Mesendoderm (in vitro differentiated cells): Measurements from ENCODE around the gene SEC11A.

Experiments used
- DNase-seq: peaks from one replicate; pipeline ENCODE4 v3.0.0; 2013
- H2AK5ac ChIP-seq: 2 replicates; pipeline ENCODE4 v1.6.1; 2013; ENCODE audit warnings: low read length, inconsistent platforms
- H2BK120ac ChIP-seq: 2 replicates; pipeline ENCODE4 v1.6.1; 2013; ENCODE audit warnings: low read depth, mild to moderate bottlenecking, low read length, moderate library complexity, mixed read lengths
- H2BK15ac ChIP-seq: replicated peaks from 2 replicates; pipeline ENCODE4 v1.6.1; 2013; ENCODE audit warnings: low read depth, mild to moderate bottlenecking, moderate library complexity
- H2BK5ac ChIP-seq: 2 replicates; pipeline ENCODE4 v1.6.1; 2013; ENCODE audit warnings: low read length, inconsistent platforms
- H3K18ac ChIP-seq: 2 replicates; pipeline ENCODE4 v1.6.1; 2013; ENCODE audit warnings: mild to moderate bottlenecking, low read length, mixed read lengths
- H3K23ac ChIP-seq: one replicate; pipeline ENCODE4 v1.6.1; 2013; ENCODE audit warnings: low read length
- H3K27ac ChIP-seq: 2 replicates; pipeline ENCODE4 v1.5.1; 2013; ENCODE audit warnings: low read depth, mild to moderate bottlenecking, inconsistent platforms, low read length, moderate library complexity
- H3K27me3 ChIP-seq: 2 replicates; pipeline ENCODE4 v1.6.1; 2013; ENCODE audit warnings: low read length, control low read depth, mild to moderate bottlenecking, inconsistent platforms; ENCODE audit not compliant: insufficient read depth, poor library complexity
- H3K36me3 ChIP-seq: 2 replicates; pipeline ENCODE4 v1.6.1; 2013; ENCODE audit warnings: low read length, inconsistent platforms; ENCODE audit not compliant: control insufficient read depth, insufficient read depth
- H3K4ac ChIP-seq: one replicate; pipeline ENCODE4 v1.6.1; 2013; ENCODE audit warnings: low read depth, mild to moderate bottlenecking, low read length, moderate library complexity
- H3K4me1 ChIP-seq: 2 replicates; pipeline ENCODE4 v1.6.1; 2013; ENCODE audit warnings: low read depth, low read length, inconsistent platforms; ENCODE audit not compliant: control insufficient read depth
- H3K4me2 ChIP-seq: 2 replicates; pipeline ENCODE4 v1.6.1; 2013; ENCODE audit warnings: low read length
- H3K4me3 ChIP-seq: 2 replicates; pipeline ENCODE4 v1.5.1; 2013; ENCODE audit warnings: mild to moderate bottlenecking, low read length
- H3K56ac ChIP-seq: one replicate; pipeline ENCODE4 v1.6.1; 2013; ENCODE audit warnings: low read length
- H3K79me1 ChIP-seq: 2 replicates; pipeline ENCODE4 v1.6.1; 2013; ENCODE audit warnings: low read length, inconsistent platforms
- H3K79me2 ChIP-seq: 2 replicates; pipeline ENCODE4 v1.6.1; 2013; ENCODE audit warnings: mild to moderate bottlenecking, low read length; ENCODE audit not compliant: control insufficient read depth, insufficient read depth
- H3K9ac ChIP-seq: 2 replicates; pipeline ENCODE4 v1.6.1; 2013; ENCODE audit warnings: low read length, inconsistent platforms
- H4K5ac ChIP-seq: one replicate; pipeline ENCODE4 v1.6.1; 2013; ENCODE audit warnings: low read length
- H4K8ac ChIP-seq: one replicate; pipeline ENCODE4 v1.6.1; 2013; ENCODE audit warnings: low read depth, mild to moderate bottlenecking, control low read depth, low read length, moderate library complexity
- WGBS: extraction: QIAGEN DNeasy Blood & Tissue Kit; methylation state at CpG from one replicate; pipeline ENCODE4 v1.1.7; 2013; ENCODE audit warnings: low lambda C conversion rate, missing lambda C conversion rate; ENCODE audit not compliant: insufficient coverage; ENCODE audit errors: extremely low coverage; 5-methylcytosine and 5-hydroxymethylcytosine counted together

SEC11A gene

DNA sequence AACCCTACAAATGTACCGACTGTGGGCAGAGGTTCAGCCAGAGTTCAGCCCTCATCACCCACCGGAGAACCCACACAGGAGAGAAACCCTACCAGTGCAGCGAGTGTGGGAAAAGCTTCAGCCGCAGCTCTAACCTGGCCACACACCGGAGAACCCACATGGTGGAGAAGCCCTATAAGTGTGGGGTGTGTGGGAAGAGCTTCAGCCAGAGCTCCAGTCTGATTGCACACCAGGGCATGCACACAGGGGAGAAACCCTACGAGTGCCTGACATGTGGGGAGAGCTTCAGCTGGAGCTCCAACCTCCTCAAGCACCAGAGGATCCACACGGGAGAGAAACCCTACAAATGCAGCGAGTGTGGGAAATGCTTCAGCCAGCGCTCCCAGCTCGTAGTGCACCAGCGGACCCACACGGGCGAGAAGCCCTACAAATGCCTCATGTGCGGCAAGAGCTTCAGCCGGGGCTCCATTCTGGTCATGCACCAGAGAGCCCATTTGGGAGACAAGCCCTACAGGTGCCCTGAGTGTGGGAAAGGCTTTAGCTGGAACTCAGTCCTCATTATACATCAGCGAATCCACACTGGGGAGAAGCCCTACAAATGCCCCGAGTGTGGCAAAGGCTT lies 94.5 kb downstream of the SEC11A start:
- no peak overlapping the region for H3K18ac ChIP-seq
- H4K5ac ChIP-seq = no peak overlapping the region
- no peaks in the 10 kb centered on the region for H3K79me1 ChIP-seq
- no peak overlapping the region for H2BK120ac ChIP-seq
- no peaks in the 10 kb centered on the region for H3K27me3 ChIP-seq
- H3K27ac ChIP-seq = no peak overlapping the region
- H2BK5ac ChIP-seq = no peak overlapping the region
- no peak overlapping the region for H3K4me2 ChIP-seq
- peak overlapping the region; percentile 20 for H3K4me3 ChIP-seq
- no peak overlapping the region for H2AK5ac ChIP-seq
- peaks cover 18% of the 10 kb centered on the region for H3K36me3 ChIP-seq
- no peak overlapping the region for H3K9ac ChIP-seq
- no peak overlapping the region for H3K4ac ChIP-seq
- no peaks in the 10 kb centered on the region for H3K79me2 ChIP-seq
- H3K23ac ChIP-seq = no peak overlapping the region
- H3K56ac ChIP-seq = no peak overlapping the region
- no peaks in the 10 kb centered on the region for H3K4me1 ChIP-seq
- no CpG with 5 or more reads among the region's 17 CpGs for WGBS
- no peak overlapping the region for H4K8ac ChIP-seq
- DNase-seq = no peak
- no peak overlapping the region for H2BK15ac ChIP-seq

DNA sequence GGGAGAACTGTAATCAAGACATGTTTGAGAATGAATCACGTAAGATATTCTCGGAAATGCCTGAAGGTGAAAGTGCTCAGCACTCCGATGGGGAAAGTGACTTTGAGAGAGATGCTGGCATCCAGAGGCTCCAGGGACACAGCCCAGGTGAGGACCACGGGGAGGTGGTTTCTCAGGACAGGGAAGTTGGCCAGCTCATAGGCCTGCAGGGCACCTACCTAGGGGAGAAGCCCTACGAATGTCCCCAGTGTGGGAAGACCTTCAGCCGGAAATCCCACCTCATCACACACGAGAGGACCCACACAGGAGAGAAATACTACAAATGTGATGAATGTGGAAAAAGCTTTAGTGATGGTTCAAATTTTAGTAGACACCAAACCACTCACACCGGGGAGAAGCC lies 95.3 kb downstream of the SEC11A start:
- Histone ChIP-seq H3K4me3 (peak overlapping the region; percentile 19), H2BK5ac (no peak overlapping the region), H3K23ac (no peak overlapping the region), H3K4me1 (no peaks in the 10 kb centered on the region), H2AK5ac (no peak overlapping the region), H4K8ac (no peak overlapping the region), H3K4ac (no peak overlapping the region), H3K4me2 (no peak overlapping the region), H3K79me2 (peaks cover 2% of the 10 kb centered on the region), H3K56ac (no peak overlapping the region), H3K27ac (no peak overlapping the region), H2BK120ac (no peak overlapping the region), H3K36me3 (peaks cover 18% of the 10 kb centered on the region), H3K27me3 (no peaks in the 10 kb centered on the region), H4K5ac (no peak overlapping the region), H3K79me1 (no peaks in the 10 kb centered on the region), H2BK15ac (no peak overlapping the region), H3K9ac (no peak overlapping the region), H3K18ac (no peak overlapping the region)
- no CpG with 5 or more reads among the region's 8 CpGs for WGBS
- DNase-seq = no peak
